Liver (tissue), 3 donors: ENCODE measurements around the gene EEFSEC.

Experiments
- ATF3 ChIP-seq: IDR thresholded peaks from 2 replicates; pipeline ENCODE4 v1.6.1; 2016; ENCODE audit warnings: antibody characterized with exemption
- CTCF ChIP-seq: fragments of 150-350 bp; IDR thresholded peaks from 2 replicates; pipeline ENCODE4 v1.5.1; 2017; ENCODE audit warnings: improper control_type of control experiment, low read depth, low read length; ENCODE audit not compliant: missing input control
- EGR1 ChIP-seq, 2 donors: IDR thresholded peaks; 2 replicates each; pipeline ENCODE4 v1.6.1; 2016 to 2018; ENCODE audit warnings: antibody characterized with exemption in 2 of 2, low read depth in 2 of 2
- GABPA ChIP-seq, 2 donors: IDR thresholded peaks in 1 of 2; conservative IDR thresholded peaks in 1 of 2; 2 replicates each; pipeline ENCODE4 v1.6.1; 2016; ENCODE audit warnings: antibody characterized with exemption in 2 of 2, mild to moderate bottlenecking in 1 of 2, moderate library complexity in 1 of 2
- HNF4A ChIP-seq, 2 donors: conservative IDR thresholded peaks; 2 replicates each; pipeline ENCODE4 v1.6.1; 2016; ENCODE audit warnings: antibody characterized with exemption in 2 of 2, mild to moderate bottlenecking in 2 of 2
- JUND ChIP-seq, 2 donors: IDR thresholded peaks; 2 replicates each; pipeline ENCODE4 v1.6.1; 2016; ENCODE audit warnings: antibody characterized with exemption in 2 of 2
- MAX ChIP-seq: IDR thresholded peaks from 2 replicates; pipeline ENCODE4 v1.6.1; 2016; ENCODE audit warnings: antibody characterized with exemption
- RAD21 ChIP-seq, 2 donors: IDR thresholded peaks; 2 replicates each; pipeline ENCODE4 v1.6.1; 2016; ENCODE audit warnings: antibody characterized with exemption in 2 of 2, mild to moderate bottlenecking in 2 of 2
- REST ChIP-seq: IDR thresholded peaks from 2 replicates; pipeline ENCODE4 v1.6.1; 2016; ENCODE audit warnings: antibody characterized with exemption, mild to moderate bottlenecking
- SP1 ChIP-seq: IDR thresholded peaks from 2 replicates; pipeline ENCODE4 v1.6.1; 2018; ENCODE audit warnings: antibody characterized with exemption, mild to moderate bottlenecking
- TAF1 ChIP-seq: conservative IDR thresholded peaks from 2 replicates; pipeline ENCODE4 v1.6.1; 2016; ENCODE audit warnings: antibody characterized with exemption, mild to moderate bottlenecking
- YY1 ChIP-seq: IDR thresholded peaks from 2 replicates; pipeline ENCODE4 v1.6.1; 2016; ENCODE audit warnings: antibody characterized with exemption, mild to moderate bottlenecking
- ZBTB33 ChIP-seq: IDR thresholded peaks from 2 replicates; pipeline ENCODE4 v1.6.1; 2016; ENCODE audit warnings: antibody characterized with exemption
- donor health status: healthy.
- donor health status: healthy.

GRCh38 chr3:128218548-128219257, 65.4 kb downstream of the EEFSEC start:
- TF ChIP-seq CTCF = no peak
- TF ChIP-seq RAD21 (IDR thresholded peaks at IDR 0.05) = no peak
- no peak for TF ChIP-seq YY1
- TF ChIP-seq JUND (IDR thresholded peaks at IDR 0.05) = no peak
- TF ChIP-seq GABPA (IDR thresholded peaks at IDR 0.05 in 1 of 2, conservative IDR thresholded peaks at IDR 0.05 in 1 of 2) = no peak
- TF ChIP-seq SP1 = no peak
- TF ChIP-seq EGR1 (IDR thresholded peaks at IDR 0.05; ENCODE audit: low read depth in 2 of 2) = no peak
- TF ChIP-seq ATF3 = no peak
- TF ChIP-seq TAF1 = no peak
- no peak for TF ChIP-seq MAX
- no peak for TF ChIP-seq REST
- no peak for TF ChIP-seq HNF4A (conservative IDR thresholded peaks at IDR 0.05)
- TF ChIP-seq ZBTB33 = no peak
